Measurements from ENCODE around the gene CD19. TPM values are rescaled to one million over a fixed set of nuclear protein-coding genes. Genes with fewer than 3 reads are reported as not detected.
"Not testable (repeated sequence)": the region's sequence is repeated elsewhere in the genome, so short reads cannot be mapped to it uniquely, and the experiment has no call there.

Gene CD19
- under 0.01 TPM for total RNA-seq

- DNase-seq (ENCODE audit: low spot score in 2 of 2) (no peak), FAIRE-seq (no peak)
Observed at GRCh38 chr16:28931801-28932225, at the start of gene CD19. TSS of gene CD19 (plus strand) at chr16:28931971. CDS start at chr16:28932001, 30 bp downstream.

GRCh38 chr16:28882551-28883160 is 49.1 kb upstream of the CD19 start:
- no peak for DNase-seq (ENCODE audit: low spot score in 2 of 2)

GRCh38 chr16:28883221-28883996 is 48.4 kb upstream of the CD19 start:
- no peak for DNase-seq (ENCODE audit: low spot score in 2 of 2)
- FAIRE-seq: no peak

More at GRCh38 chr16:28882551-28883160, 49.1 kb upstream of the CD19 start:
- FAIRE-seq: no peak

- no peak for DNase-seq (ENCODE audit: low spot score in 2 of 2)
- FAIRE-seq: no peak
Observed at GRCh38 chr16:28884045-28884444, 47.7 kb upstream of the CD19 start.

- DNase-seq (ENCODE audit: low spot score in 2 of 2) (no peak), FAIRE-seq (no peak)
Observed at GRCh38 chr16:28886945-28887344, 44.8 kb upstream of the CD19 start.

GRCh38 chr16:28890355-28890754 is 41.4 kb upstream of the CD19 start:
- FAIRE-seq; DNase-seq (ENCODE audit: low spot score in 2 of 2): not testable (repeated sequence)

GRCh38 chr16:28891964-28892890 is 39.5 kb upstream of the CD19 start:
- DNase-seq (ENCODE audit: low spot score in 2 of 2) (no peak), FAIRE-seq (no peak)

- FAIRE-seq: no peak
- no peak for DNase-seq (ENCODE audit: low spot score in 2 of 2)
Observed at GRCh38 chr16:28893291-28893690, 38.5 kb upstream of the CD19 start.

GRCh38 chr16:28895609-28896008 is 36.2 kb upstream of the CD19 start:
- DNase-seq (ENCODE audit: low spot score in 2 of 2): no peak
- FAIRE-seq: no peak

- no peak for FAIRE-seq
- DNase-seq (ENCODE audit: low spot score in 2 of 2): no peak
Observed at GRCh38 chr16:28897826-28898225, 33.9 kb upstream of the CD19 start.

- no peak for DNase-seq (ENCODE audit: low spot score in 2 of 2)
- FAIRE-seq: no peak
Observed at GRCh38 chr16:28898266-28898665, 33.5 kb upstream of the CD19 start.

- FAIRE-seq (no peak), DNase-seq (ENCODE audit: low spot score in 2 of 2) (no peak)
Observed at GRCh38 chr16:28898942-28899341, 32.8 kb upstream of the CD19 start.

- no peak for DNase-seq (ENCODE audit: low spot score in 2 of 2)
- FAIRE-seq: no peak
Observed at GRCh38 chr16:28899882-28900590, 31.7 kb upstream of the CD19 start.

GRCh38 chr16:28900601-28901000 is 31.2 kb upstream of the CD19 start:
- no peak for DNase-seq (ENCODE audit: low spot score in 2 of 2)
- no peak for FAIRE-seq

- FAIRE-seq: no peak
- no peak for DNase-seq (ENCODE audit: low spot score in 2 of 2)
Observed at GRCh38 chr16:28901862-28902261, 29.9 kb upstream of the CD19 start.

GRCh38 chr16:28902909-28903308 is 28.9 kb upstream of the CD19 start:
- DNase-seq (ENCODE audit: low spot score in 2 of 2) (no peak), FAIRE-seq (no peak)

GRCh38 chr16:28903344-28904042 is 28.3 kb upstream of the CD19 start:
- DNase-seq (ENCODE audit: low spot score in 2 of 2): no peak
- FAIRE-seq: no peak

- FAIRE-seq: no peak
- DNase-seq (ENCODE audit: low spot score in 2 of 2): no peak
Observed at GRCh38 chr16:28904363-28904762, 27.4 kb upstream of the CD19 start.

- FAIRE-seq: no peak
- DNase-seq (ENCODE audit: low spot score in 2 of 2): no peak
Observed at GRCh38 chr16:28904828-28905227, 26.9 kb upstream of the CD19 start.

All from frontal cortex (tissue), 4 donors.